GM23338 (cell line): ENCODE results near the gene PRRT1. TPM values are rescaled to one million over a fixed set of nuclear protein-coding genes. Genes with fewer than 3 reads are reported as not detected.

Experiments
- ATAC-seq: fragments of 200-7000 bp; cut with Tn5 transposase; 3 replicates; pipeline ENCODE4 v1.9.1; 2020
- DNase-seq: peaks from one replicate; pipeline ENCODE4 v3.0.0-alpha.2; 2015; ENCODE audit warnings: low spot score
- H2AFZ ChIP-seq: fragments of 200-600 bp; sonication (generic); 2 replicates; pipeline ENCODE4 v1.8.0; 2016; ENCODE audit warnings: antibody characterized with exemption, mild to moderate bottlenecking, moderate library complexity
- H3F3A ChIP-seq: fragments of 200-600 bp; sonication (generic); replicated peaks from 2 replicates; pipeline ENCODE4 v1.8.0; 2017; ENCODE audit warnings: antibody characterized with exemption, mixed run types, low read depth
- H3K27ac ChIP-seq: fragments of 200-600 bp; sonication (generic); 2 replicates; pipeline ENCODE4 v1.6.1; 2016; ENCODE audit warnings: low read depth
- H3K27me3 ChIP-seq: fragments of 200-600 bp; sonication (generic); 2 replicates; pipeline ENCODE4 v1.8.0; 2016; ENCODE audit warnings: mild to moderate bottlenecking, mixed run types, moderate library complexity; ENCODE audit not compliant: insufficient read depth
- H3K36me3 ChIP-seq: fragments of 200-600 bp; sonication (generic); 2 replicates; pipeline ENCODE4 v1.8.0; 2016; ENCODE audit warnings: mild to moderate bottlenecking; ENCODE audit not compliant: insufficient read depth
- H3K4me1 ChIP-seq: fragments of 200-600 bp; sonication (generic); 2 replicates; pipeline ENCODE4 v1.8.0; 2016; ENCODE audit warnings: mild to moderate bottlenecking, moderate library complexity; ENCODE audit not compliant: insufficient read depth
- H3K4me2 ChIP-seq: fragments of 200-600 bp; sonication (generic); 2 replicates; pipeline ENCODE4 v1.7.1; 2017; ENCODE audit warnings: mixed run types
- H3K4me3 ChIP-seq: fragments of 200-600 bp; sonication (generic); 2 replicates; pipeline ENCODE4 v1.6.1; 2016; ENCODE audit warnings: mixed run types
- H3K79me2 ChIP-seq: fragments of 200-600 bp; sonication (generic); replicated peaks from 2 replicates; pipeline ENCODE4 v1.8.0; 2017; ENCODE audit warnings: mild to moderate bottlenecking; ENCODE audit not compliant: insufficient read depth
- H3K9me2 ChIP-seq: fragments of 200-600 bp; sonication (generic); 2 replicates; pipeline ENCODE4 v1.8.0; 2017; ENCODE audit not compliant: insufficient read depth
- H4K20me1 ChIP-seq: fragments of 200-600 bp; sonication (generic); replicated peaks from 2 replicates; pipeline ENCODE4 v1.8.0; 2017; ENCODE audit warnings: mild to moderate bottlenecking; ENCODE audit not compliant: insufficient read depth
- H3K27ac Mint-ChIP-seq: 2 replicates; pipeline ENCODE4 v1.8.0; 2020; ENCODE audit warnings: inconsistent platforms, mild to moderate bottlenecking, moderate library complexity, mixed read lengths
- H3K27me3 Mint-ChIP-seq: 3 replicates; pipeline ENCODE4 v1.8.0; 2022; ENCODE audit warnings: low read depth, mild to moderate bottlenecking, moderate library complexity, mixed read lengths, inconsistent platforms; ENCODE audit not compliant: insufficient read depth, poor library complexity
- H3K36me3 Mint-ChIP-seq: 3 replicates; pipeline ENCODE4 v1.8.0; 2021; ENCODE audit warnings: low read depth, mild to moderate bottlenecking, inconsistent platforms, moderate library complexity, mixed read lengths
- H3K4me1 Mint-ChIP-seq: 3 replicates; pipeline ENCODE4 v1.8.0; 2020; ENCODE audit warnings: mild to moderate bottlenecking, inconsistent platforms, mixed read lengths
- H3K4me3 Mint-ChIP-seq: 3 replicates; pipeline ENCODE4 v1.8.0; 2021; ENCODE audit warnings: moderate library complexity, mild to moderate bottlenecking, inconsistent platforms, mixed read lengths
- H3K9me3 Mint-ChIP-seq: 3 replicates; pipeline ENCODE4 v1.8.0; 2020; ENCODE audit warnings: moderate library complexity, mild to moderate bottlenecking, inconsistent platforms, mixed read lengths
- polyA plus RNA-seq: library from polyadenylated mRNA; unstranded; fragments of >200 nt; fragmentation: Nextera tagmentation; extraction: Ambion mirVana; gene quantifications from 2 replicates; pipeline ENCODE4 v1.2.1, GENCODE V29; 2016
- total RNA-seq: library from RNA; depleted of rRNA; stranded (reverse); fragments of >200 nt; shearing (Covaris generic); gene quantifications from 2 replicates; pipeline ENCODE4 v1.2.3, GENCODE V29; 2014
- TF ChIP-seq, protein P1 (sequence below), 2 experiments: fragments of 200-600 bp in 1 of 2; sonication (generic) in 1 of 2; conservative IDR thresholded peaks; 2 replicates each; pipeline versions ENCODE4 v1.5.1 to v1.6.1; 2016 to 2017; ENCODE audit warnings: antibody characterized with exemption in 2 of 2, low read depth in 2 of 2, mild to moderate bottlenecking in 2 of 2, moderate library complexity in 1 of 2
- TF ChIP-seq, protein P2 (sequence below): fragments of 250-450 bp; sonication (Bioruptor Pico); IDR thresholded peaks from 2 replicates; pipeline ENCODE4 v1.5.0; 2020; ENCODE audit warnings: mild to moderate bottlenecking, moderate library complexity

PRRT1 gene
- total and polyA plus RNA-seq, 2 experiments from 2014 or later: 2.7 TPM; not detected in 1

DNA sequence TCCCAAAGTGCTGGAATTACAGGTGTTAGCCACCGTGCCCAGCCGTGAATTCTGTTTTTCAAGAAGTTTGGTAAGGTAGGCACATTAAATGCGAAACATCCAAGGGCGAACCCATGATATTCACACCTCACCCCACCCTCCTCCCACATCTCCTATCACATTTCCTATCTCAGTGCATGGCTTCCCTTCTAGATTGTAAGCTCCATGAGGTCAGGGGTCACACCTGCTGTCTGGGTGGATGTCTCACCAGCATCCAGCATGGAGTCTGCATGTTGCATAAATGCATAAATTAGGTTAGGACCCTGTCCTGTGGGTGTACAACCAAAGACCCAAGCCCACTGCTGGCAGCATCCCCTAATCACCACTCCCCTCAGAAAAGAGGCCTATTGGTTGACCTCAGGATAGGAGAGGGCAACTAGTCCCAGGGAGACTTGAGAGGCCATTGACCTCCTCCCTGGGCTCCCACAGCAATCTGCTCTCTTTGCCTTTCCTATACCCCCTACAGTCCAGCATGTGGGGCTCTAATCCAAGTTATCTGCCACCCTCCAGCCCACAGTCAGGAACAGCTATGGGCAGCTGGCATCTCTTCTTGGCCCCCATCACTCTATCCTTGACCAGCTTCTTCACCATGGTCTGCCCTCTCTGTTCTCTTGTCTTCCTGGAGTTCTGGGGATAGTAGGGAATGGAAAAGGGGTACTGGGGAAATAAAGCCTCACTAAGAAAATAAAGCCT lies 4.2 kb downstream of the PRRT1 start:
- H3K9me2 ChIP-seq: no peaks in the 10 kb centered on the region; the same call in 1 of the 2 replicates
- peak overlapping the region; percentile 92 for H3K4me3 Mint-ChIP-seq
- H3K27ac ChIP-seq: peak overlapping the region; percentile 36; the same call in 1 of the 2 replicates
- H2AFZ ChIP-seq: peak overlapping the region; percentile 90
- peak overlapping the region; percentile 100 for H3K4me3 ChIP-seq
- 0 out of 2 replicates have a peak, but pooled peaks cover 5% of the 10 kb centered on the region for H4K20me1 ChIP-seq
- peaks cover 51% of the 10 kb centered on the region for H3K4me1 Mint-ChIP-seq
- H3F3A ChIP-seq: peaks cover 9% of the 10 kb centered on the region
- H3K36me3 ChIP-seq: no peaks in the 10 kb centered on the region
- H3K27me3 ChIP-seq: peaks cover 36% of the 10 kb centered on the region
- H3K4me1 ChIP-seq: peaks cover 35% of the 10 kb centered on the region
- no peak for DNase-seq
- no peaks in the 10 kb centered on the region for H3K79me2 ChIP-seq
- peak overlapping the region; percentile 48; the same call in 1 of the 2 replicates for H3K27ac Mint-ChIP-seq
- peaks cover 30% of the 10 kb centered on the region for H3K27me3 Mint-ChIP-seq
- peak overlapping the region; percentile 90 for H3K4me2 ChIP-seq
- no peaks in the 10 kb centered on the region for H3K36me3 Mint-ChIP-seq
- TF ChIP-seq, protein P1, sequence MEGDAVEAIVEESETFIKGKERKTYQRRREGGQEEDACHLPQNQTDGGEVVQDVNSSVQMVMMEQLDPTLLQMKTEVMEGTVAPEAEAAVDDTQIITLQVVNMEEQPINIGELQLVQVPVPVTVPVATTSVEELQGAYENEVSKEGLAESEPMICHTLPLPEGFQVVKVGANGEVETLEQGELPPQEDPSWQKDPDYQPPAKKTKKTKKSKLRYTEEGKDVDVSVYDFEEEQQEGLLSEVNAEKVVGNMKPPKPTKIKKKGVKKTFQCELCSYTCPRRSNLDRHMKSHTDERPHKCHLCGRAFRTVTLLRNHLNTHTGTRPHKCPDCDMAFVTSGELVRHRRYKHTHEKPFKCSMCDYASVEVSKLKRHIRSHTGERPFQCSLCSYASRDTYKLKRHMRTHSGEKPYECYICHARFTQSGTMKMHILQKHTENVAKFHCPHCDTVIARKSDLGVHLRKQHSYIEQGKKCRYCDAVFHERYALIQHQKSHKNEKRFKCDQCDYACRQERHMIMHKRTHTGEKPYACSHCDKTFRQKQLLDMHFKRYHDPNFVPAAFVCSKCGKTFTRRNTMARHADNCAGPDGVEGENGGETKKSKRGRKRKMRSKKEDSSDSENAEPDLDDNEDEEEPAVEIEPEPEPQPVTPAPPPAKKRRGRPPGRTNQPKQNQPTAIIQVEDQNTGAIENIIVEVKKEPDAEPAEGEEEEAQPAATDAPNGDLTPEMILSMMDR (conservative IDR thresholded peaks at IDR 0.05; ENCODE audit: low read depth in 2 of 2): peak in 1 of 2 experiments; percentile 15; a peak in 2 of 4 replicates
- TF ChIP-seq, protein P2, sequence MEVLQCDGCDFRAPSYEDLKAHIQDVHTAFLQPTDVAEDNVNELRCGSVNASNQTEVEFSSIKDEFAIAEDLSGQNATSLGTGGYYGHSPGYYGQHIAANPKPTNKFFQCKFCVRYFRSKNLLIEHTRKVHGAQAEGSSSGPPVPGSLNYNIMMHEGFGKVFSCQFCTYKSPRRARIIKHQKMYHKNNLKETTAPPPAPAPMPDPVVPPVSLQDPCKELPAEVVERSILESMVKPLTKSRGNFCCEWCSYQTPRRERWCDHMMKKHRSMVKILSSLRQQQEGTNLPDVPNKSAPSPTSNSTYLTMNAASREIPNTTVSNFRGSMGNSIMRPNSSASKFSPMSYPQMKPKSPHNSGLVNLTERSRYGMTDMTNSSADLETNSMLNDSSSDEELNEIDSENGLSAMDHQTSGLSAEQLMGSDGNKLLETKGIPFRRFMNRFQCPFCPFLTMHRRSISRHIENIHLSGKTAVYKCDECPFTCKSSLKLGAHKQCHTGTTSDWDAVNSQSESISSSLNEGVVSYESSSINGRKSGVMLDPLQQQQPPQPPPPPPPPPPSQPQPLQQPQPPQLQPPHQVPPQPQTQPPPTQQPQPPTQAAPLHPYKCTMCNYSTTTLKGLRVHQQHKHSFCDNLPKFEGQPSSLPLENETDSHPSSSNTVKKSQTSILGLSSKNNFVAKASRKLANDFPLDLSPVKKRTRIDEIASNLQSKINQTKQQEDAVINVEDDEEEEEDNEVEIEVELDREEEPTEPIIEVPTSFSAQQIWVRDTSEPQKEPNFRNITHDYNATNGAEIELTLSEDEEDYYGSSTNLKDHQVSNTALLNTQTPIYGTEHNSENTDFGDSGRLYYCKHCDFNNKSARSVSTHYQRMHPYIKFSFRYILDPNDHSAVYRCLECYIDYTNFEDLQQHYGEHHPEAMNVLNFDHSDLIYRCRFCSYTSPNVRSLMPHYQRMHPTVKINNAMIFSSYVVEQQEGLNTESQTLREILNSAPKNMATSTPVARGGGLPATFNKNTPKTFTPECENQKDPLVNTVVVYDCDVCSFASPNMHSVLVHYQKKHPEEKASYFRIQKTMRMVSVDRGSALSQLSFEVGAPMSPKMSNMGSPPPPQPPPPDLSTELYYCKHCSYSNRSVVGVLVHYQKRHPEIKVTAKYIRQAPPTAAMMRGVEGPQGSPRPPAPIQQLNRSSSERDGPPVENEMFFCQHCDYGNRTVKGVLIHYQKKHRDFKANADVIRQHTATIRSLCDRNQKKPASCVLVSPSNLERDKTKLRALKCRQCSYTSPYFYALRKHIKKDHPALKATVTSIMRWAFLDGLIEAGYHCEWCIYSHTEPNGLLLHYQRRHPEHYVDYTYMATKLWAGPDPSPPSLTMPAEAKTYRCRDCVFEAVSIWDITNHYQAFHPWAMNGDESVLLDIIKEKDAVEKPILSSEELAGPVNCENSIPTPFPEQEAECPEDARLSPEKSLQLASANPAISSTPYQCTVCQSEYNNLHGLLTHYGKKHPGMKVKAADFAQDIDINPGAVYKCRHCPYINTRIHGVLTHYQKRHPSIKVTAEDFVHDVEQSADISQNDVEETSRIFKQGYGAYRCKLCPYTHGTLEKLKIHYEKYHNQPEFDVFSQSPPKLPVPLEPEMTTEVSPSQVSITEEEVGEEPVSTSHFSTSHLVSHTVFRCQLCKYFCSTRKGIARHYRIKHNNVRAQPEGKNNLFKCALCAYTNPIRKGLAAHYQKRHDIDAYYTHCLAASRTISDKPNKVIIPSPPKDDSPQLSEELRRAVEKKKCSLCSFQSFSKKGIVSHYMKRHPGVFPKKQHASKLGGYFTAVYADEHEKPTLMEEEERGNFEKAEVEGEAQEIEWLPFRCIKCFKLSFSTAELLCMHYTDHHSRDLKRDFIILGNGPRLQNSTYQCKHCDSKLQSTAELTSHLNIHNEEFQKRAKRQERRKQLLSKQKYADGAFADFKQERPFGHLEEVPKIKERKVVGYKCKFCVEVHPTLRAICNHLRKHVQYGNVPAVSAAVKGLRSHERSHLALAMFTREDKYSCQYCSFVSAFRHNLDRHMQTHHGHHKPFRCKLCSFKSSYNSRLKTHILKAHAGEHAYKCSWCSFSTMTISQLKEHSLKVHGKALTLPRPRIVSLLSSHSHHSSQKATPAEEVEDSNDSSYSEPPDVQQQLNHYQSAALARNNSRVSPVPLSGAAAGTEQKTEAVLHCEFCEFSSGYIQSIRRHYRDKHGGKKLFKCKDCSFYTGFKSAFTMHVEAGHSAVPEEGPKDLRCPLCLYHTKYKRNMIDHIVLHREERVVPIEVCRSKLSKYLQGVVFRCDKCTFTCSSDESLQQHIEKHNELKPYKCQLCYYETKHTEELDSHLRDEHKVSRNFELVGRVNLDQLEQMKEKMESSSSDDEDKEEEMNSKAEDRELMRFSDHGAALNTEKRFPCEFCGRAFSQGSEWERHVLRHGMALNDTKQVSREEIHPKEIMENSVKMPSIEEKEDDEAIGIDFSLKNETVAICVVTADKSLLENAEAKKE (CRISPR knock-in tag): no peak
- no peaks in the 10 kb centered on the region; the same call in 2 of the 3 replicates for H3K9me3 Mint-ChIP-seq
- ATAC-seq: no peak
